HG03108 (cell line): ENCODE results near the gene ITGB2.

Experiments
- ATAC-seq: cut with Tn5 transposase; IDR thresholded peaks from one replicate; pipeline ENCODE4 v1.9.1; 2021; ENCODE audit warnings: moderate library complexity; ENCODE audit not compliant: unreplicated experiment

Gene ITGB2

GRCh38 chr21:44911384-44912157 lies 9.1 kb downstream of the ITGB2 start:
- no peak for ATAC-seq

GRCh38 chr21:44911068-44911383 lies 9.7 kb downstream of the ITGB2 start:
- no peak for ATAC-seq

- no peak for ATAC-seq
Measured at GRCh38 chr21:44910229-44911067, 10.3 kb downstream of the ITGB2 start.

GRCh38 chr21:44909719-44910118 lies 11.0 kb downstream of the ITGB2 start:
- no peak for ATAC-seq

- ATAC-seq = no peak
Measured at GRCh38 chr21:44908908-44909307, 11.8 kb downstream of the ITGB2 start.

GRCh38 chr21:44907966-44908895 lies 12.5 kb downstream of the ITGB2 start:
- no peak for ATAC-seq

- no peak for ATAC-seq
Measured at GRCh38 chr21:44907225-44907965, 13.3 kb downstream of the ITGB2 start.

- ATAC-seq = no peak
Measured at GRCh38 chr21:44905728-44906090, 15.0 kb downstream of the ITGB2 start.

GRCh38 chr21:44905016-44905727 lies 15.5 kb downstream of the ITGB2 start:
- no peak for ATAC-seq

GRCh38 chr21:44904141-44904923 lies 16.4 kb downstream of the ITGB2 start:
- no peak for ATAC-seq

- no peak for ATAC-seq
Measured at GRCh38 chr21:44903689-44904088, 17.0 kb downstream of the ITGB2 start.

- ATAC-seq = no peak
Measured at GRCh38 chr21:44903050-44903685, 17.5 kb downstream of the ITGB2 start.

GRCh38 chr21:44902268-44903049 lies 18.2 kb downstream of the ITGB2 start:
- no peak for ATAC-seq

- ATAC-seq = no peak
Measured at GRCh38 chr21:44901391-44902074, 19.2 kb downstream of the ITGB2 start.

- no peak for ATAC-seq
Measured at GRCh38 chr21:44900559-44901251, 20.0 kb downstream of the ITGB2 start.

GRCh38 chr21:44899768-44900558 lies 20.7 kb downstream of the ITGB2 start:
- ATAC-seq = no peak
